ENCODE measurements around the gene KCMF1.

- TF ChIP-seq CTCF (IDR thresholded peaks at IDR 0.05) = peak in 1 of 3 experiments; percentile 19
- TF ChIP-seq POLR2A (IDR thresholded peaks at IDR 0.05) = no peak
These were observed 44.8 kb downstream of the KCMF1 start for GRCh38 chr2:85015653-85016360.
